ENCODE results near the gene PDE4D.
"Not testable (repeated sequence)": the region's sequence is repeated elsewhere in the genome, so short reads cannot be mapped to it uniquely, and the experiment has no call there.

PDE4D gene

DNA sequence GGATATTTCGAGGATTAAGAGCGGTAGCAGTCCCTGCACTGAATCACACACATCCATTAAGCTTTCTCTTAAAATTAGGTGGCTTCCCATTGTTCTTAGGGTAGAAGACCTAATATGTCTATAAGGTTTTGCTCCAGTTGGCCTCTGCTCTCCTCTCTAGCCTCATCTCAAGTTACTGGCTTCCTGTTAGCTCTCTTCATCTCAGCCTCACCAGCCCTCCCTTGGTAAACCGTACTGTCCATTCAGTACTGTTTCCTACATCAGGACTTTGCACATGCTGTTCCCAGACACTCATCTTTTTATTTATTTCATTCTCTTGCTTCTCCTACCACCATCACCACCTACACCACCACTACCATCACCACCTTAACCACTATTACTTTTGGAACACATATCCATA lies 428.6 kb downstream of the PDE4D start:
- no peak for DNase-seq (ENCODE audit: low spot score)

GRCh38 chr5:59463618-59464166 lies 429.8 kb downstream of the PDE4D start:
- DNase-seq (ENCODE audit: low spot score) = not testable (repeated sequence)

GRCh38 chr5:59462956-59463355 lies 430.6 kb downstream of the PDE4D start:
- DNase-seq (ENCODE audit: low spot score) = no peak

DNA sequence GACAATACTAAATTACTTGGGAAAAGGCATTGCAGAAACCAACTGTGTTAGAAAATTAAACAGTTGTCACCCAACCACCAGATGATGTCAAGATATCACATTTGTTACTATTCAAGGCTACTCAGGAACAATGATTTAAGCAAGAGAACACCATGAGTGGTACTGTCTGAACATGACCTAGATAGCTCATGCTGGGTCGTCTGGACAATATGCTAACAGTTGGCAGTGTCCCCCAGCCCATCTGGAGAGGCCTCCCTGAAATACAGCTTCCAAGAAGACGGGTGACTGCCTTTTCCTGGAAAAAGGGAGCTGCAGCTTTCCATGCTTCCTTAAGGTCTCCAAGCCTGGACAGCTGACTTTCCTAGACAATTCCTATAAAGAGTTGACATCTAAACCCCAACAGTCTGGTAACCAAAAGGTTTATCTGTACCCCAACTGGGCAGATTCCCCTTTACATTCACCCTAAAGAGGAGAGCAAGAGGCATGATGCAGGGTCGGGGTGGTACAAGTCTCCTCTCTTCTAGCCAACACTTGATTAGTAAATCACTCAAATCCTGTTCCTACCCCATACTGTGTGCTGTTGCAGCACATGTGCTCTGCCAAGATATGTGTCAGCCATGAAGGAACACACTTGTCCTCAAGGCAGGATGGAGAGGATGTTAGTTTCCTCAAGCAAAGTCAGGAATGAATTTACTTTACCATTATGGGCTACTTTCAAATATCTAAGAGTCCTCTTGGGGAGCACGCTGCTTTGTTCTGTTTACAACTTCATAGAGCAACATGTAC lies 433.0 kb downstream of the PDE4D start:
- no peak for DNase-seq (ENCODE audit: low spot score)

- DNase-seq (ENCODE audit: low spot score) = no peak
These were observed 434.4 kb downstream of the PDE4D start for GRCh38 chr5:59458966-59459729.

GRCh38 chr5:59458321-59458720 lies 435.2 kb downstream of the PDE4D start:
- DNase-seq (ENCODE audit: low spot score) = no peak

GRCh38 chr5:59449905-59450644 lies 443.5 kb downstream of the PDE4D start:
- peak; percentile 39 for DNase-seq (ENCODE audit: low spot score)

DNA sequence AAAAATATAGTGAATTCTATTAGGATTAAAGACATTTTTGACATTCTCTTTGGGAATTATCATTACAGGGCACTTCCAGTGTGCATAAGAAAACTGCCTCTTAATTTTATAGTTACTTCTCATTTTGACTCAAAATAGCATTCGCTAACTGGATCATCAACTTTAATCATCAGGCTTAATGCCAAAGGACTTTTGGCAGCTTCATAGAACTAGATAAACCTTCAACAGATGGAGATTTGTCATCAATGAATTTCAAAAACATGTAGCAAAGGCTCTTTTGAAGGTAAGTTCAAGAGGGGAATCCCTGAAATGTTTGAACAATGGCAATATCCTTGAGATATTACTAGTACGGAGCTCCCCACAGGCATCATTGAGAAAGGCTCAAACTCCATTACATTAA lies 447.2 kb downstream of the PDE4D start:
- no peak for DNase-seq (ENCODE audit: low spot score)

- DNase-seq (ENCODE audit: low spot score) = no peak
These were observed 447.8 kb downstream of the PDE4D start for GRCh38 chr5:59445741-59446140.

DNA sequence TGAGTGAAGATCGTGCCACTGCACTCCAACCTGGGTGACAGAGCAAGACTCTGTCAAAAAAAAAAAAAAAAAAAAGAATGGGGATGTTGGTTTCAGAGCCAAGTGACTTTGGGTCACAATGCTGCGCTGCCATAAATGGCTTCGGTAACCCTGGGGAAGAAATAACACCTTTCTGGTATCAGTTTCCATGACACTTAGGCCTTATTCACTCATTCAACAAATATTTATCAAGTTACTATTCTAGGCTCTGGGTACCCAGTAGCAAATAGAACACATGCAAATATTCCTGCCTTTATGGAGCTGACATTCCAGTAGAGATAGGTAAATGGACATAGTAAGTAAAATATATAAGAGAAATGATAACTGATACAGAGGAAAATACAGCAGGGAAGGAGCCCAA lies 454.2 kb downstream of the PDE4D start:
- no peak for DNase-seq (ENCODE audit: low spot score)

- DNase-seq (ENCODE audit: low spot score) = no peak
These were observed 456.4 kb downstream of the PDE4D start for GRCh38 chr5:59437176-59437575.

GRCh38 chr5:59436364-59437148 lies 457.0 kb downstream of the PDE4D start:
- DNase-seq (ENCODE audit: low spot score) = no peak

- no peak for DNase-seq (ENCODE audit: low spot score)
These were observed 460.4 kb downstream of the PDE4D start for GRCh38 chr5:59433174-59433573.

GRCh38 chr5:59430066-59430685 lies 463.4 kb downstream of the PDE4D start:
- no peak for DNase-seq (ENCODE audit: low spot score)

DNA sequence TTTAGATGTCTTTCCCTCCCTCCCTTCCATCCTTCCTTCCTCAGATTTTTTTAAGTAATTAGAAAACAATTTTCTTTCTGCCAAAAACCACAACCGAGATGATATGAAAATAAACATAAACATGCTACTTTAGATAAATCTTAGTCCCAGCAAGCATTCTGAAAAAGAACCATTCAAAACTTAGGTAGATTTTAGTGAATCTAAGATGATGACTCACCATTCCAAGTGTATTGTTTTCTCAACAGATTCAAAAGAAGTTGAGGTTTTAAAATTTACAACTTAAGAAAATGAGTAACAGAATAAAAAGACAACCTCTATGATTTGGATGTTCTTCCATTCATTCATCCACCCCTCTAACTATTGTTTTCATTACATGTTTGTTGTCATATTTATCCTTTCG lies 465.1 kb downstream of the PDE4D start:
- DNase-seq (ENCODE audit: low spot score) = no peak

GRCh38 chr5:59424515-59424914 lies 469.0 kb downstream of the PDE4D start:
- no peak for DNase-seq (ENCODE audit: low spot score)

GRCh38 chr5:59423021-59423420 lies 470.5 kb downstream of the PDE4D start:
- no peak for DNase-seq (ENCODE audit: low spot score)

DNA sequence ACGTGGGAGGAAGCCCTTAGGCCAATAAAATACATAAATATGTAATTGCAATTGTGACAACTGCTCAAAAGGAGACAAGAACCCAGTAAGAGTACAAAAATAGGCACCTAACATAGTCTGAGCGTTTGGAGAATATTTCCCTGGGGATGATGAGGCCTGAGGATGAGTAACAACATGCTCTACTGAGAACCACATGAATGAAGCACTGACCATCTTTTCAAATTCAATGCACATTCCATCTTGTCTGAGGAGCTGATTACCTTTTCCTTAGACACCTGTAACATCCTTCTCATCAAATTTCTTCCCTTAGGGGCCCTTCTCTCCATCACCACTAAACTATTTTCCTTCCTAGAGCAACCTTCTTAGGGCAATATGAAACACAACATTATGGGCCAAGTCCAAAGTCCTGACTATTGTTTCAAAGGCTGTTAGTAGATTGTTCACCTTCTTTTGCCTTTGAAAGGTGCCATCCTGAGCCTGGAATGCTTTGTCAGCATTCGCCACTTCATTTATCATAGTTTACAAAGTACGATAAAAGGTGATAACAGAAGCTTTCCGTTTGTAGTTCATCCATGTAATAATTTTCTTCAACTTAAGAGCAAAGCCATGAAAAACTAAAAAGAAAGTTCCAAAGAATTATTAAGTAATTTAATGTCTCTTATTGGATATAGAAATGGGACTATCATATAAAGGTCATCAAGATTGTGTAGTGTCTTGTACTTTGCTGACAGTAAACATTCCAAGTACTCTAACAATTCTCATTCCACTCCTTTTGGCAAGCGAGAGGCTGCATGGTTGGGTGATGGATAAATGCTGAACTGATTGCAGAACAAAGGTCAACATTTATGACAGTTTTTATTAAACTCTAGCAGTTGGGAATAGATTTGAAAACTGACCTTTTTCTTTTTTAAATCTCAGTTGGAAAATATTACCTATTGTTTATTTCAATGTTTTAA lies 471.3 kb downstream of the PDE4D start:
- DNase-seq (ENCODE audit: low spot score) = no peak

- no peak for DNase-seq (ENCODE audit: low spot score)
These were observed 472.9 kb downstream of the PDE4D start for GRCh38 chr5:59420596-59420995.

DNA sequence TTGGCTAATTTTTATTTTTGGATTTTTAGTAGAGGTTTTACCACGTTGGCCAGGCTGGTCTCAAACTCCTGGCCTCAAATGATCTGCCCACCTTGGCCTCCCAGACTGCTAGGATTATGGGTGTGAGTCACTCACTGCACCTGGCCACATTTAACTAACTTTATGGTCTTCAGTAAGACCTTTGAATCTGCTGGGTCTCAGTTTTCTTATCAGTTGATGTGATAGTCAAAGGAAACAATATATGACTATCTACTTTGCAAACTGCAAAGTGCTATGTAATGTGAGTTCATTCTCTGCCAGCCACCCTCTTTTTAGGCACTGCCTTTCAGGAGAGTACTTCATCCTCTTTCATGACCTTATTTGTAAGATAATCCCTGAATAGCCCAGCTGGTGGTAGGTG lies 474.7 kb downstream of the PDE4D start:
- no peak for DNase-seq (ENCODE audit: low spot score)

All from RKO (cell line).